ENCODE data around the gene SRRM4.

Gene SRRM4

DNA sequence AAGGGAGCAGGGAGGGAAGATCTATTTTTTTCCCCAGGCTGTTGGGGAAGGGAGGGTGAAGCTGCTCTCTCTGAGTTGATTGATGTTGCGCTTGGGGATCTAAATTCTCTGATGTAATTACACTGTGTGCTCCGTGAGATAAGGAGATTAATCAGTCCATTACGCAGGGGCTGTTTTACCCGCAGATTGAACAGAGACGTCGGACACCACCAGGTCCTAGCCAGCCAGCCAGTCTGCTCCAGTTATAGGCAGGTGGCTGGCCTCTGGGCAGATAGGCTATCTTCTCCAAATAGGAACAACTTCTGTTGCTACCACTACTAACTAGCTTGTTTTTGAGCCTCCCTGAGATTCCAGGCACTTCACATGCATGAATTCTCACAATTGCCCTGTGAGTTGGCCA is 91.1 kb downstream of the SRRM4 start:
- no peaks in the 10 kb centered on the region; the same call in 1 of the 2 replicates for H3K36me3 ChIP-seq
- DNase-seq, result peak; percentile 78
- peak overlapping the region; percentile 68 for H3K27ac ChIP-seq
- no peaks in the 10 kb centered on the region for H3K9me3 ChIP-seq (ENCODE audit: severe bottlenecking)
- TF ChIP-seq, protein P1, sequence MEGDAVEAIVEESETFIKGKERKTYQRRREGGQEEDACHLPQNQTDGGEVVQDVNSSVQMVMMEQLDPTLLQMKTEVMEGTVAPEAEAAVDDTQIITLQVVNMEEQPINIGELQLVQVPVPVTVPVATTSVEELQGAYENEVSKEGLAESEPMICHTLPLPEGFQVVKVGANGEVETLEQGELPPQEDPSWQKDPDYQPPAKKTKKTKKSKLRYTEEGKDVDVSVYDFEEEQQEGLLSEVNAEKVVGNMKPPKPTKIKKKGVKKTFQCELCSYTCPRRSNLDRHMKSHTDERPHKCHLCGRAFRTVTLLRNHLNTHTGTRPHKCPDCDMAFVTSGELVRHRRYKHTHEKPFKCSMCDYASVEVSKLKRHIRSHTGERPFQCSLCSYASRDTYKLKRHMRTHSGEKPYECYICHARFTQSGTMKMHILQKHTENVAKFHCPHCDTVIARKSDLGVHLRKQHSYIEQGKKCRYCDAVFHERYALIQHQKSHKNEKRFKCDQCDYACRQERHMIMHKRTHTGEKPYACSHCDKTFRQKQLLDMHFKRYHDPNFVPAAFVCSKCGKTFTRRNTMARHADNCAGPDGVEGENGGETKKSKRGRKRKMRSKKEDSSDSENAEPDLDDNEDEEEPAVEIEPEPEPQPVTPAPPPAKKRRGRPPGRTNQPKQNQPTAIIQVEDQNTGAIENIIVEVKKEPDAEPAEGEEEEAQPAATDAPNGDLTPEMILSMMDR (IDR thresholded peaks at IDR 0.05; ENCODE audit: low read depth, low read length), result no peak
- H3K4me3 ChIP-seq (ENCODE audit: low read depth, low read length), result no peak overlapping the region; the same call in 1 of the 2 replicates
- H3K27me3 ChIP-seq (ENCODE audit: insufficient read depth, low read depth, severe bottlenecking), result no peaks in the 10 kb centered on the region

DNA sequence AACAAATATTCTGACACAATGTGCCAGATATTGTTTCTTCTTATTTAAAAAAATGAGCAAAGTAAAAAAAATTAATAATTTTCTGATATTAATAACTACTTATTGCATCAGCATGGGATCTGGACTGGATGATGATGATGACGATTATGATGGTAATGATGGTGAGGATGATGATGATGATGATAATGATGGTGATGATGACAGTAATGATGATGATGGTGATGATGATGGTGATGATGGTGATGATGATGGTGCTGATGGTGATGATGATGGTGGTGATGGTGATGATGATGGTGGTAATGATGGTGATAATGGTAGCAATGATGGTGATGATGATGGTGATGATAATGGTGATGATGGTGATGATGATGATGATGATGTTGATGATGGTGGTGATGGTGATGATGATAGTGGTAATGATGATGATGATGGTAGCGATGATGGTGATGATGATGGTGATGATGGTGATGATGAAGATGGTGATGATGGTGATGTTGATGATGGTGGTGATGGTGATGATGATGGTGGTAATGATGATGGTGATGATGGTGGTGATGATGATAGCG is 94.0 kb downstream of the SRRM4 start:
- TF ChIP-seq, protein P1 (IDR thresholded peaks at IDR 0.05; ENCODE audit: low read depth, low read length), result no peak
- H3K36me3 ChIP-seq, result peaks cover 6% of the 10 kb centered on the region; the same call in 1 of the 2 replicates
- no peaks in the 10 kb centered on the region for H3K9me3 ChIP-seq (ENCODE audit: severe bottlenecking)
- H3K27me3 ChIP-seq (ENCODE audit: insufficient read depth, low read depth, severe bottlenecking), result no peaks in the 10 kb centered on the region
- H3K27ac ChIP-seq, result no peak overlapping the region
- H3K4me3 ChIP-seq (ENCODE audit: low read depth, low read length), result no peak overlapping the region
- no peak for DNase-seq

DNA sequence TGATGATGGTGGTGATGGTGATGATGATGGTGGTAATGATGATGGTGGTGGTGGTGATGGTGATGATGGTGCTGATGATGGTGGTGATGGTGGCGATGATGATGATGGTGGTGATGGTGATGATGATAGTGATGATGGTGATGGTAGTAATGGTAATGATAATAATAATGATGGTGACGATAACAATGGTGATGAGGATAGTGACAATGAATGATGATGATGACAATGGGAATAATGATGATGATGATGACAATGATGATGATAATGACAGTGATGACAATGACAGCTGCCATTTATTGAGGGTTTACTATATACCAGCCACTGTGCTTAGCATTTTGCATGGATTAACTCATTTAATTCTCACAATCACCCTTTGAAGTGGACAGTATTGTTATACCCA is 94.6 kb downstream of the SRRM4 start:
- DNase-seq, result no peak
- Histone ChIP-seq H3K36me3 (peaks cover 6% of the 10 kb centered on the region; the same call in 1 of the 2 replicates), H3K27ac (no peak overlapping the region), H3K27me3 (ENCODE audit: insufficient read depth, low read depth, severe bottlenecking) (no peaks in the 10 kb centered on the region), H3K9me3 (ENCODE audit: severe bottlenecking) (no peaks in the 10 kb centered on the region), H3K4me3 (ENCODE audit: low read depth, low read length) (no peak overlapping the region)
- TF ChIP-seq, protein P1 (IDR thresholded peaks at IDR 0.05; ENCODE audit: low read depth, low read length), result no peak

DNA sequence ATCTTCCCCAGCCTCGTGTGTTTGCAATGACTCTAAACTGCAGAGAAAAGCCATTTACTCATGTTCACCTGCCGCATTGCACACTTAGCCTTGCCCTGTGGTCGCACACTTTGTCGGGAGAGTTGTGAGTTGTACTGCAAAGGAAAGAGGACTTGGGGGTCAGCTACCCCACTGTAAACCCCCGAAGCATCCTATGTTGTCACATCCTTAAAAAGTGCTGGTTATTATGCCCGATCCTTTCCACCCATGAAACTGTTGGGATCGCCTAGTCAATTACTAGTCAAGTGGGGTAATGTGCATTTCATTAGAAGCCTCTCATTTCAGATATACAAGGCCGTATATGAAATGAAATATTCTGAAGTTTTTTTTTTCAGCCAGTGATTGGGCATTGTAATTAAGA is 98.2 kb downstream of the SRRM4 start:
- TF ChIP-seq, protein P1 (IDR thresholded peaks at IDR 0.05; ENCODE audit: low read depth, low read length), result no peak
- DNase-seq, result no peak
- peaks cover 26% of the 10 kb centered on the region for H3K36me3 ChIP-seq
- no peaks in the 10 kb centered on the region for H3K27me3 ChIP-seq (ENCODE audit: insufficient read depth, low read depth, severe bottlenecking)
- no peak overlapping the region for H3K27ac ChIP-seq
- H3K9me3 ChIP-seq (ENCODE audit: severe bottlenecking), result no peaks in the 10 kb centered on the region
- no peak overlapping the region for H3K4me3 ChIP-seq (ENCODE audit: low read depth, low read length)

DNA sequence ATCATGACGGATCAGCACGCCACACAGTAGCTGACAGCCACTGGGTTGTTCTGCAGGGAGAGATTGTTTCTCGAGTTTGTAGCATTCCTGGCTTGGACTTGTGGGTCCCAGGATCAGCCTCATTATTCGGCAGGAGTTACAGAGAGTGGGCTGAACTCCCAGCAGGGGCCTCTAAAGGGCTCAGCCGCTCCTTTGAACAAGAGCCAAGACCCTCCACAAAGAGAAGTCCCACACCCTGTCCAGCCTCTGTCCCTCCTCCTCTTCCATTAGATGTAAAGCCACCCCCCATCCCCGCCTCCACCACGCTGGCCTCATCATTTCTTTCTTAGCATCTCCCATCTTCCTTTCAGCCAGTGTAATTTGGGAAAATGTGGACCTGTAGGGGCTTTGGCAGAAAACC is 100.7 kb downstream of the SRRM4 start:
- H3K27ac ChIP-seq, result peak overlapping the region; percentile 55; the same call in 1 of the 2 replicates
- TF ChIP-seq, protein P1 (IDR thresholded peaks at IDR 0.05; ENCODE audit: low read depth, low read length), result no peak
- DNase-seq, result no peak
- no peaks in the 10 kb centered on the region for H3K27me3 ChIP-seq (ENCODE audit: insufficient read depth, low read depth, severe bottlenecking)
- no peaks in the 10 kb centered on the region for H3K9me3 ChIP-seq (ENCODE audit: severe bottlenecking)
- H3K36me3 ChIP-seq, result peaks cover 48% of the 10 kb centered on the region
- no peak overlapping the region for H3K4me3 ChIP-seq (ENCODE audit: low read depth, low read length)

DNA sequence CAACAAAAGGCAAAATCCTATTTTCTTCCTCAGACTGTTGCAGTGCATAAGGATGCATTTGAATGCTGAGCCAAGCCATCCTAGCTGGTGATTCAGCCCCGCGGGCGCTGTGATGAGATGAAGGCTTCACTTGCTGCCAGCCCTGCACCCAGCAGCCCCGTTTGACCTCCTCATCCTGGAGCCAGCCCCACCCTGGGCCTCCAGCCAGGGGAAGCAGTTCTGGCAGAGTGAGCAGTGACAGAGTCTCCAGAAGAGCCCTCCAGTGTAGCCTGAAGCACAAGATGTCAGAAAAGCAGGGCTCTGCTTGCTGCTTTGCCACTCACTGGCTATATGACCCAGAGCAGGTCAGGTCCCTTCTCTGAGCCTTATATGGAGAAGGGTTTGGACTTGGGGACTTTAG is 101.2 kb downstream of the SRRM4 start:
- peak; percentile 67 for DNase-seq
- H3K27ac ChIP-seq, result peak overlapping the region; percentile 55
- H3K36me3 ChIP-seq, result peaks cover 49% of the 10 kb centered on the region
- H3K9me3 ChIP-seq (ENCODE audit: severe bottlenecking), result no peaks in the 10 kb centered on the region
- TF ChIP-seq, protein P1 (IDR thresholded peaks at IDR 0.05; ENCODE audit: low read depth, low read length), result no peak
- no peak overlapping the region for H3K4me3 ChIP-seq (ENCODE audit: low read depth, low read length)
- no peaks in the 10 kb centered on the region for H3K27me3 ChIP-seq (ENCODE audit: insufficient read depth, low read depth, severe bottlenecking)
